C4-2B (cell line): Measurements from ENCODE around the gene TAF11.

Experiments
- ZFX ChIP-seq: fragments of 450-650 bp; IDR thresholded peaks from 2 replicates; pipeline ENCODE4 v1.6.1; 2017
- TF ChIP-seq, protein P1 (sequence below): fragments of 450-650 bp; conservative IDR thresholded peaks from 2 replicates; pipeline ENCODE4 v1.5.1; 2017; ENCODE audit warnings: mild to moderate bottlenecking

GRCh38 chr6:34867484-34867883 is 20.4 kb downstream of the TAF11 start:
- TF ChIP-seq, protein P1, sequence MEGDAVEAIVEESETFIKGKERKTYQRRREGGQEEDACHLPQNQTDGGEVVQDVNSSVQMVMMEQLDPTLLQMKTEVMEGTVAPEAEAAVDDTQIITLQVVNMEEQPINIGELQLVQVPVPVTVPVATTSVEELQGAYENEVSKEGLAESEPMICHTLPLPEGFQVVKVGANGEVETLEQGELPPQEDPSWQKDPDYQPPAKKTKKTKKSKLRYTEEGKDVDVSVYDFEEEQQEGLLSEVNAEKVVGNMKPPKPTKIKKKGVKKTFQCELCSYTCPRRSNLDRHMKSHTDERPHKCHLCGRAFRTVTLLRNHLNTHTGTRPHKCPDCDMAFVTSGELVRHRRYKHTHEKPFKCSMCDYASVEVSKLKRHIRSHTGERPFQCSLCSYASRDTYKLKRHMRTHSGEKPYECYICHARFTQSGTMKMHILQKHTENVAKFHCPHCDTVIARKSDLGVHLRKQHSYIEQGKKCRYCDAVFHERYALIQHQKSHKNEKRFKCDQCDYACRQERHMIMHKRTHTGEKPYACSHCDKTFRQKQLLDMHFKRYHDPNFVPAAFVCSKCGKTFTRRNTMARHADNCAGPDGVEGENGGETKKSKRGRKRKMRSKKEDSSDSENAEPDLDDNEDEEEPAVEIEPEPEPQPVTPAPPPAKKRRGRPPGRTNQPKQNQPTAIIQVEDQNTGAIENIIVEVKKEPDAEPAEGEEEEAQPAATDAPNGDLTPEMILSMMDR, result no peak
- no peak for TF ChIP-seq ZFX
